Erythroblast (primary cell): Measurements from ENCODE around the gene FOXD1.

Experiments used
- GATA1 ChIP-seq: IDR thresholded peaks from 2 replicates; pipeline ENCODE4 v1.6.1; 2011; ENCODE audit warnings: low read depth, mild to moderate bottlenecking, control low read depth, low read length, moderate library complexity
- POLR2A ChIP-seq: IDR thresholded peaks from 2 replicates; pipeline ENCODE4 v1.6.1; 2011; ENCODE audit warnings: mild to moderate bottlenecking, low read length

GRCh38 chr5:73415171-73415570 is 33.4 kb downstream of the FOXD1 start:
- TF ChIP-seq POLR2A (no peak), GATA1 (no peak)
